ENCODE results near the gene C14orf93. TPM values are rescaled to one million over a fixed set of nuclear protein-coding genes. Genes with fewer than 3 reads are reported as not detected.

The C14orf93 gene
- total and polyA plus RNA-seq, 9 of the 15 experiments (the other 6 are each of a cell fraction or from before 2014, with no cell fraction given): 2.2 to 22.4 (median 16.1) TPM

DNA sequence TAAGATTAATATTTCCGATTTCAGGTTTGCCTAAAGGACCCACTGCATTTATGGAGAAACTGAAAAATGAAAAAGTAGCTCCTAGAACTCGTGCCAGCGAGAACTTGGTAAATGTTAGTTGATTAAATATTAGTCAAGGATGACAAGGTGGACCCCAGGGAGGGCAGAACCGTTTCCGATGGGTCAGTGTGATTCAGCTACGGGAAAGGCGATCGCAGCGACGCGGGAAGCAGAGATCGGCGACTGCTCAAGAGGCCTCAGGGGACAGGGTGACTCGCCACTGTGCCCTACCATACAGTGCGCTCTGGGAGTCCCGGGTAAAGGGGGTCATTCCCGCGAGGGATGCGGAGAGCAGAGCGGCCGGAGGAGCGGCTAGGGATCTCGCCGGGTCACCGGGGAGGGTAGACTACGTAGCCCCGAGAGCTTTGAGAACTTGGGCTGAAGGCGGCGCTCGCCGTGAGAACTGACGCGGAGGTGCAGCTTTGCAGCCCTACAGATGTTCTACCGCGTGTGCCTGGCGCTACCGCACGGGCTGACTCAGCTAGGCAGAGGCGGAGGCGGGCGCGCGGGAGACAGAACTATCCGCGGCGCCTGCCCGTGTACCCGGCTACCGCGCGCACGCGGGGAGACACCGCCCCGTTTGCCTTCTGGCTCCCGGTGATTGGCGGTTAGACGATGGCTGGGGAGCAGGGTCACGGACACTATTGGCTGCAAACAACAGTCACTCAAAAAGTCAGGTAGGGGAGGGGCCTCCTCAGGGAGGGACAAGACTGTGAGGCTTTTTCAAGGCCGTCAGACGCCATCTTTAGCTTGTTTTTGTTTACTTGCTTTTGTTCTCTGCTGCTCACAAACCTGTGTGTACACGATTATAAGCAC lies 3.2 kb downstream of the C14orf93 start (continued):
- TF ChIP-seq, protein P1, sequence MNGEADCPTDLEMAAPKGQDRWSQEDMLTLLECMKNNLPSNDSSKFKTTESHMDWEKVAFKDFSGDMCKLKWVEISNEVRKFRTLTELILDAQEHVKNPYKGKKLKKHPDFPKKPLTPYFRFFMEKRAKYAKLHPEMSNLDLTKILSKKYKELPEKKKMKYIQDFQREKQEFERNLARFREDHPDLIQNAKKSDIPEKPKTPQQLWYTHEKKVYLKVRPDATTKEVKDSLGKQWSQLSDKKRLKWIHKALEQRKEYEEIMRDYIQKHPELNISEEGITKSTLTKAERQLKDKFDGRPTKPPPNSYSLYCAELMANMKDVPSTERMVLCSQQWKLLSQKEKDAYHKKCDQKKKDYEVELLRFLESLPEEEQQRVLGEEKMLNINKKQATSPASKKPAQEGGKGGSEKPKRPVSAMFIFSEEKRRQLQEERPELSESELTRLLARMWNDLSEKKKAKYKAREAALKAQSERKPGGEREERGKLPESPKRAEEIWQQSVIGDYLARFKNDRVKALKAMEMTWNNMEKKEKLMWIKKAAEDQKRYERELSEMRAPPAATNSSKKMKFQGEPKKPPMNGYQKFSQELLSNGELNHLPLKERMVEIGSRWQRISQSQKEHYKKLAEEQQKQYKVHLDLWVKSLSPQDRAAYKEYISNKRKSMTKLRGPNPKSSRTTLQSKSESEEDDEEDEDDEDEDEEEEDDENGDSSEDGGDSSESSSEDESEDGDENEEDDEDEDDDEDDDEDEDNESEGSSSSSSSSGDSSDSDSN (IDR thresholded peaks at IDR 0.05; ENCODE audit: borderline replicate concordance in 1 of 2, low read depth in 2 of 2, low read length in 2 of 2): peak in 1 of 2 experiments; percentile 79; a peak in 2 of 4 replicates
- TF ChIP-seq, protein P2, sequence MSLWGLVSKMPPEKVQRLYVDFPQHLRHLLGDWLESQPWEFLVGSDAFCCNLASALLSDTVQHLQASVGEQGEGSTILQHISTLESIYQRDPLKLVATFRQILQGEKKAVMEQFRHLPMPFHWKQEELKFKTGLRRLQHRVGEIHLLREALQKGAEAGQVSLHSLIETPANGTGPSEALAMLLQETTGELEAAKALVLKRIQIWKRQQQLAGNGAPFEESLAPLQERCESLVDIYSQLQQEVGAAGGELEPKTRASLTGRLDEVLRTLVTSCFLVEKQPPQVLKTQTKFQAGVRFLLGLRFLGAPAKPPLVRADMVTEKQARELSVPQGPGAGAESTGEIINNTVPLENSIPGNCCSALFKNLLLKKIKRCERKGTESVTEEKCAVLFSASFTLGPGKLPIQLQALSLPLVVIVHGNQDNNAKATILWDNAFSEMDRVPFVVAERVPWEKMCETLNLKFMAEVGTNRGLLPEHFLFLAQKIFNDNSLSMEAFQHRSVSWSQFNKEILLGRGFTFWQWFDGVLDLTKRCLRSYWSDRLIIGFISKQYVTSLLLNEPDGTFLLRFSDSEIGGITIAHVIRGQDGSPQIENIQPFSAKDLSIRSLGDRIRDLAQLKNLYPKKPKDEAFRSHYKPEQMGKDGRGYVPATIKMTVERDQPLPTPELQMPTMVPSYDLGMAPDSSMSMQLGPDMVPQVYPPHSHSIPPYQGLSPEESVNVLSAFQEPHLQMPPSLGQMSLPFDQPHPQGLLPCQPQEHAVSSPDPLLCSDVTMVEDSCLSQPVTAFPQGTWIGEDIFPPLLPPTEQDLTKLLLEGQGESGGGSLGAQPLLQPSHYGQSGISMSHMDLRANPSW (CRISPR knock-in tag; IDR thresholded peaks at IDR 0.05): no peak; the same call in none of the 2 replicates
- TF ChIP-seq, protein P3, sequence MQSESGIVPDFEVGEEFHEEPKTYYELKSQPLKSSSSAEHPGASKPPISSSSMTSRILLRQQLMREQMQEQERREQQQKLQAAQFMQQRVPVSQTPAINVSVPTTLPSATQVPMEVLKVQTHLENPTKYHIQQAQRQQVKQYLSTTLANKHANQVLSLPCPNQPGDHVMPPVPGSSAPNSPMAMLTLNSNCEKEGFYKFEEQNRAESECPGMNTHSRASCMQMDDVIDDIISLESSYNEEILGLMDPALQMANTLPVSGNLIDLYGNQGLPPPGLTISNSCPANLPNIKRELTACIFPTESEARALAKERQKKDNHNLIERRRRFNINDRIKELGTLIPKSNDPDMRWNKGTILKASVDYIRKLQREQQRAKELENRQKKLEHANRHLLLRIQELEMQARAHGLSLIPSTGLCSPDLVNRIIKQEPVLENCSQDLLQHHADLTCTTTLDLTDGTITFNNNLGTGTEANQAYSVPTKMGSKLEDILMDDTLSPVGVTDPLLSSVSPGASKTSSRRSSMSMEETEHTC (IDR thresholded peaks at IDR 0.05): peak; percentile 50; the same call in 1 of the 2 replicates
- TF ChIP-seq NCOA4 (IDR thresholded peaks at IDR 0.05; ENCODE audit: partially characterized antibody) (no peak), ZNF354B (CRISPR knock-in tag; IDR thresholded peaks at IDR 0.05) (no peak), ZNF778 (CRISPR knock-in tag; IDR thresholded peaks at IDR 0.05) (no peak), MEF2A (IDR thresholded peaks at IDR 0.05; ENCODE audit: control insufficient read depth, low read depth, low read length) (0 out of 2 replicates have a peak, but pooled peaks have one; percentile 21), TSC22D4 (tag; IDR thresholded peaks at IDR 0.05) (no peak), POLR3A (IDR thresholded peaks at IDR 0.05; ENCODE audit: borderline replicate concordance, extremely low read depth, insufficient read depth, insufficient read length) (no peak), TAF15 (IDR thresholded peaks at IDR 0.05; ENCODE audit: low read depth, low read length) (no peak), IFI16 (CRISPR knock-in tag; IDR thresholded peaks at IDR 0.05) (no peak)
- TF ChIP-seq, protein P4, sequence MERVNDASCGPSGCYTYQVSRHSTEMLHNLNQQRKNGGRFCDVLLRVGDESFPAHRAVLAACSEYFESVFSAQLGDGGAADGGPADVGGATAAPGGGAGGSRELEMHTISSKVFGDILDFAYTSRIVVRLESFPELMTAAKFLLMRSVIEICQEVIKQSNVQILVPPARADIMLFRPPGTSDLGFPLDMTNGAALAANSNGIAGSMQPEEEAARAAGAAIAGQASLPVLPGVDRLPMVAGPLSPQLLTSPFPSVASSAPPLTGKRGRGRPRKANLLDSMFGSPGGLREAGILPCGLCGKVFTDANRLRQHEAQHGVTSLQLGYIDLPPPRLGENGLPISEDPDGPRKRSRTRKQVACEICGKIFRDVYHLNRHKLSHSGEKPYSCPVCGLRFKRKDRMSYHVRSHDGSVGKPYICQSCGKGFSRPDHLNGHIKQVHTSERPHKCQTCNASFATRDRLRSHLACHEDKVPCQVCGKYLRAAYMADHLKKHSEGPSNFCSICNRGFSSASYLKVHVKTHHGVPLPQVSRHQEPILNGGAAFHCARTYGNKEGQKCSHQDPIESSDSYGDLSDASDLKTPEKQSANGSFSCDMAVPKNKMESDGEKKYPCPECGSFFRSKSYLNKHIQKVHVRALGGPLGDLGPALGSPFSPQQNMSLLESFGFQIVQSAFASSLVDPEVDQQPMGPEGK (CRISPR knock-in tag; IDR thresholded peaks at IDR 0.05; ENCODE audit: borderline replicate concordance): no peak
- TF ChIP-seq, protein P5, sequence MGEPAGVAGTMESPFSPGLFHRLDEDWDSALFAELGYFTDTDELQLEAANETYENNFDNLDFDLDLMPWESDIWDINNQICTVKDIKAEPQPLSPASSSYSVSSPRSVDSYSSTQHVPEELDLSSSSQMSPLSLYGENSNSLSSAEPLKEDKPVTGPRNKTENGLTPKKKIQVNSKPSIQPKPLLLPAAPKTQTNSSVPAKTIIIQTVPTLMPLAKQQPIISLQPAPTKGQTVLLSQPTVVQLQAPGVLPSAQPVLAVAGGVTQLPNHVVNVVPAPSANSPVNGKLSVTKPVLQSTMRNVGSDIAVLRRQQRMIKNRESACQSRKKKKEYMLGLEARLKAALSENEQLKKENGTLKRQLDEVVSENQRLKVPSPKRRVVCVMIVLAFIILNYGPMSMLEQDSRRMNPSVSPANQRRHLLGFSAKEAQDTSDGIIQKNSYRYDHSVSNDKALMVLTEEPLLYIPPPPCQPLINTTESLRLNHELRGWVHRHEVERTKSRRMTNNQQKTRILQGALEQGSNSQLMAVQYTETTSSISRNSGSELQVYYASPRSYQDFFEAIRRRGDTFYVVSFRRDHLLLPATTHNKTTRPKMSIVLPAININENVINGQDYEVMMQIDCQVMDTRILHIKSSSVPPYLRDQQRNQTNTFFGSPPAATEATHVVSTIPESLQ (CRISPR knock-in tag; IDR thresholded peaks at IDR 0.05): peak; percentile 83; the same call in 1 of the 2 replicates
